H1 (cell line): ENCODE measurements around the gene ASAP3. TPM values are rescaled to one million over a fixed set of nuclear protein-coding genes. Genes with fewer than 3 reads are reported as not detected.

ENCODE experiments used
- CTCF ChIA-PET: fragments of 300-600 bp; sonication (Branson Sonifier 250); formaldehyde crosslinking; loops from one replicate; lab custom pipeline; 2021; ENCODE audit not compliant: partially characterized antibody; lab: Charles Lee
- POLR2A ChIA-PET: fragments of 300-600 bp; sonication (Branson Sonifier 250); formaldehyde crosslinking; loops from one replicate; lab custom pipeline; 2021; ENCODE audit warnings: inconsistent platforms; ENCODE audit not compliant: partially characterized antibody; lab: Charles Lee
- DNase-seq, 2 experiments: peaks; one replicate each; pipeline versions ENCODE4 v3.0.0 to v3.0.0-alpha.2; 2010 to 2022; ENCODE audit warnings: low spot score in 2 of 2, low read depth in 1 of 2, mixed read lengths in 1 of 2
- FAIRE-seq: peaks from 2 replicates; lab custom pipeline; 2011; peaks lifted over from hg19 to GRCh38; lab: Jason Lieb, UNC
- H2AFZ ChIP-seq: 2 replicates; pipeline ENCODE4 v1.8.1; 2012; ENCODE audit warnings: low read length, inconsistent platforms
- H2AK5ac ChIP-seq: 2 replicates; pipeline ENCODE4 v1.6.1; 2013; ENCODE audit warnings: low read depth, low read length
- H2BK120ac ChIP-seq: replicated peaks from 2 replicates; pipeline ENCODE3; 2013; ENCODE audit warnings: low read depth, low read length, inconsistent platforms
- H2BK12ac ChIP-seq: 2 replicates; pipeline ENCODE4 v1.6.1; 2013; ENCODE audit warnings: low read depth, low read length
- H2BK15ac ChIP-seq: 2 replicates; pipeline ENCODE4 v1.6.1; 2013; ENCODE audit warnings: low read length
- H2BK20ac ChIP-seq: 2 replicates; pipeline ENCODE4 v1.6.1; 2013; ENCODE audit warnings: low read length
- H2BK5ac ChIP-seq: 2 replicates; pipeline ENCODE4 v1.6.1; 2013; ENCODE audit warnings: low read depth, low read length
- H3K14ac ChIP-seq: 2 replicates; pipeline ENCODE4 v1.6.1; 2013; ENCODE audit warnings: inconsistent platforms; ENCODE audit not compliant: insufficient read length
- H3K18ac ChIP-seq: 2 replicates; pipeline ENCODE4 v1.6.1; 2013; ENCODE audit warnings: low read length; ENCODE audit errors: extremely low read depth
- H3K23ac ChIP-seq: 2 replicates; pipeline ENCODE4 v1.6.1; 2013; ENCODE audit warnings: inconsistent platforms; ENCODE audit not compliant: insufficient read length
- H3K23me2 ChIP-seq: 2 replicates; pipeline ENCODE4 v1.6.1; 2013; ENCODE audit warnings: low read depth, low read length
- H3K27ac ChIP-seq: 2 replicates; pipeline ENCODE4 v1.6.1; 2011; ENCODE audit warnings: low read depth, low read length, inconsistent platforms
- H3K27me3 ChIP-seq, 4 experiments: replicated peaks in 1 of 4; 1 replicate in 1 of 4; 2 replicates in 3 of 4; pipeline versions ENCODE4 v1.6.1 to v1.8.1; 2011 to 2013; ENCODE audit warnings: low read length in 3 of 4, mild to moderate bottlenecking in 3 of 4, inconsistent platforms in 2 of 4, mixed read lengths in 2 of 4, moderate library complexity in 1 of 4; ENCODE audit not compliant: control insufficient read depth in 3 of 4, insufficient read depth in 3 of 4; ENCODE audit errors: extremely low read depth in 1 of 4
- H3K36me3 ChIP-seq, 4 experiments: 2 replicates each; pipeline versions ENCODE4 v1.6.1 to v1.8.1; 2011 to 2013; ENCODE audit warnings: mild to moderate bottlenecking in 4 of 4, low read length in 3 of 4, moderate library complexity in 2 of 4, control low read depth in 1 of 4, inconsistent platforms in 1 of 4; ENCODE audit not compliant: insufficient read depth in 4 of 4, control insufficient read depth in 2 of 4
- H3K4ac ChIP-seq: replicated peaks from 2 replicates; pipeline ENCODE3; 2013; ENCODE audit warnings: low read length, low read depth, mixed read lengths, inconsistent platforms; ENCODE audit not compliant: insufficient read length
- H3K4me1 ChIP-seq, 4 experiments: replicated peaks in 1 of 4; 1 replicate in 1 of 4; 2 replicates in 3 of 4; pipeline versions ENCODE4 v1.6.1 to v1.8.1; 2011 to 2013; ENCODE audit warnings: low read length in 3 of 4, inconsistent platforms in 2 of 4, mixed read lengths in 1 of 4; ENCODE audit not compliant: insufficient read depth in 4 of 4, control insufficient read depth in 3 of 4
- H3K4me2 ChIP-seq, 2 experiments: 2 replicates each; pipeline versions ENCODE4 v1.6.1 to v1.8.1; 2011 to 2013; ENCODE audit warnings: low read depth in 2 of 2, low read length in 2 of 2, control low read depth in 1 of 2, inconsistent platforms in 1 of 2, mild to moderate bottlenecking in 1 of 2; ENCODE audit not compliant: insufficient read depth in 1 of 2
- H3K4me3 ChIP-seq, 4 experiments: fragments of 200-600, 300-600 bp in 1 of 4; sonication (generic), shearing (Covaris generic), sonication (Bioruptor Twin) in 1 of 4; 2 replicates each; pipeline versions ENCODE4 v1.5.1 to v1.8.1; 2011 to 2016; ENCODE audit warnings: low read length in 4 of 4, low read depth in 3 of 4, control low read depth in 2 of 4, inconsistent platforms in 2 of 4, mild to moderate bottlenecking in 2 of 4, mixed read lengths in 1 of 4, moderate library complexity in 1 of 4; ENCODE audit not compliant: insufficient read depth in 2 of 4; ENCODE audit errors: extremely low read depth in 1 of 4
- H3K56ac ChIP-seq: replicated peaks from 2 replicates; pipeline ENCODE3; 2013; ENCODE audit warnings: low read depth, mild to moderate bottlenecking, mixed read lengths, low read length, inconsistent platforms; ENCODE audit not compliant: insufficient read length
- H3K79me1 ChIP-seq: 2 replicates; pipeline ENCODE4 v1.6.1; 2013; ENCODE audit warnings: low read depth, low read length, control low read depth
- H3K79me2 ChIP-seq, 2 experiments: 2 replicates each; pipeline versions ENCODE4 v1.6.1 to v1.8.1; 2012 to 2013; ENCODE audit warnings: low read length in 2 of 2, mild to moderate bottlenecking in 2 of 2, inconsistent platforms in 1 of 2; ENCODE audit not compliant: insufficient read depth in 2 of 2, control insufficient read depth in 1 of 2
- H3K9ac ChIP-seq, 4 experiments: replicated peaks in 1 of 4; 1 replicate in 1 of 4; 2 replicates in 3 of 4; pipeline versions ENCODE4 v1.6.1 to v1.8.1; 2011 to 2013; ENCODE audit warnings: low read depth in 3 of 4, low read length in 3 of 4, control low read depth in 2 of 4, mild to moderate bottlenecking in 2 of 4, moderate library complexity in 2 of 4, inconsistent platforms in 1 of 4; ENCODE audit errors: extremely low read depth in 1 of 4
- H3K9me3 ChIP-seq, 2 experiments: 2 replicates each; pipeline versions ENCODE4 v1.6.1 to v1.8.1; 2012 to 2013; ENCODE audit warnings: mild to moderate bottlenecking in 2 of 2, moderate library complexity in 2 of 2, control low read depth in 1 of 2, inconsistent platforms in 1 of 2, low read depth in 1 of 2, low read length in 1 of 2, mixed read lengths in 1 of 2; ENCODE audit not compliant: insufficient read depth in 2 of 2
- H4K20me1 ChIP-seq, 2 experiments: replicated peaks in 1 of 2; 2 replicates each; pipeline versions ENCODE3 to v1.8.1; 2011 to 2013; ENCODE audit warnings: inconsistent platforms in 2 of 2, low read length in 2 of 2, mild to moderate bottlenecking in 1 of 2; ENCODE audit not compliant: insufficient read depth in 2 of 2, control insufficient read depth in 1 of 2
- H4K5ac ChIP-seq: 2 replicates; pipeline ENCODE4 v1.6.1; 2013; ENCODE audit warnings: low read length, low read depth, mixed read lengths, inconsistent platforms; ENCODE audit not compliant: insufficient read length
- H4K8ac ChIP-seq: 2 replicates; pipeline ENCODE4 v1.8.0; 2013; ENCODE audit warnings: mild to moderate bottlenecking, moderate library complexity, low read length, inconsistent platforms; ENCODE audit not compliant: insufficient read depth; ENCODE audit errors: extremely low read depth
- H4K91ac ChIP-seq: replicated peaks from 2 replicates; pipeline ENCODE3; 2013; ENCODE audit warnings: low read length, mixed read lengths, inconsistent platforms; ENCODE audit not compliant: insufficient read length
- GABPA ChIP-seq: IDR thresholded peaks from 2 replicates; pipeline ENCODE4 v1.6.1; 2011; ENCODE audit warnings: mild to moderate bottlenecking, low read length, moderate library complexity, borderline replicate concordance; ENCODE audit not compliant: insufficient read depth
- PHF8 ChIP-seq: fragments of 200-600 bp; sonication (generic); conservative IDR thresholded peaks from 2 replicates; pipeline ENCODE4 v1.7.1; 2012; ENCODE audit warnings: low read depth, mild to moderate bottlenecking, inconsistent platforms, low read length, moderate library complexity
- SIX5 ChIP-seq: IDR thresholded peaks from 2 replicates; pipeline ENCODE4 v1.6.1; 2011; ENCODE audit warnings: mild to moderate bottlenecking, low read depth, low read length
- WGBS, 2 experiments: shearing (Covaris generic) in 1 of 2; methylation state at CpG; one replicate each; pipeline versions ENCODE4 v1.1.6 to v1.1.7; 2013 to 2015; ENCODE audit warnings: low lambda C conversion rate in 2 of 2, mixed read lengths in 2 of 2, inconsistent platforms in 1 of 2, low coverage in 1 of 2, missing lambda C conversion rate in 1 of 2; ENCODE audit not compliant: insufficient replicate concordance in 2 of 2, insufficient coverage in 1 of 2, insufficient read length in 1 of 2; ENCODE audit errors: extremely low coverage in 1 of 2, missing lambda C conversion rate in 1 of 2; 5-methylcytosine and 5-hydroxymethylcytosine counted together
- polyA plus RNA-seq, 7 experiments: library from polyadenylated mRNA; depleted of rRNA in 3 of 7; stranded (reverse) in 5 of 7; unstranded in 2 of 7; fragments of >200 nt in 5 of 7; fragments of 200-250 nt in 2 of 7; gene quantifications; 1 replicate in 5 of 7; 2 replicates in 1 of 7; 4 replicates in 1 of 7; pipeline versions ENCODE4 v1.2.1 to v1.2.3, GENCODE V29; 2011 to 2013; ENCODE audit warnings: missing spikeins in 2 of 7, mixed read lengths in 2 of 7
- total RNA-seq: library from RNA; stranded (reverse); fragmentation: NEBNext Ultra II Directional; extraction: Animal tissue kit (Norgen Biotek cat#: 25700); gene quantifications from 2 replicates; pipeline ENCODE4 v1.2.1, GENCODE V29; 2021
- TF ChIP-seq, protein P1 (sequence below): IDR thresholded peaks from 2 replicates; pipeline ENCODE4 v1.6.1; 2012; ENCODE audit warnings: inconsistent platforms

Gene ASAP3
- total and polyA plus RNA-seq, 2 of the 8 experiments (the other 6 are each of a cell fraction or from before 2014, with no cell fraction given), result 53.1 to 58.0 TPM

GRCh38 chr1:23419180-23419579 is 64.8 kb downstream of the ASAP3 start:
- Histone ChIP-seq H2BK120ac (no peak overlapping the region), H3K18ac (no peak overlapping the region), H3K79me1 (0 out of 2 replicates have a peak, but pooled peaks cover 3% of the 10 kb centered on the region), H3K9me3 (no peaks in the 10 kb centered on the region; a peak in 1 of 4 replicates), H4K20me1 (peaks cover 8 to 22% of the 10 kb centered on the region in 2 experiments), H3K27me3 (peaks cover 75 to 95% (median 87%) of the 10 kb centered on the region in 4 experiments), H3K56ac (no peak overlapping the region), H4K91ac (no peak overlapping the region), H3K14ac (no peak overlapping the region), H3K79me2 (no peaks in the 10 kb centered on the region), H3K4me3 (no peak overlapping the region), H2BK15ac (no peak overlapping the region), H2AFZ (no peak overlapping the region), H2BK5ac (no peak overlapping the region), H3K23me2 (no peaks in the 10 kb centered on the region; the same call in 1 of the 2 replicates), H4K5ac (no peak overlapping the region), H3K4me2 (no peak overlapping the region), H3K4ac (no peak overlapping the region), H3K27ac (no peak overlapping the region), H3K9ac (no peak overlapping the region), H4K8ac (no peak overlapping the region), H3K36me3 (no peaks in the 10 kb centered on the region), H3K23ac (no peak overlapping the region), H2AK5ac (no peak overlapping the region), H3K4me1 (peaks cover 0 to 5% (median 2%) of the 10 kb centered on the region in 4 experiments; a peak in 3 of 7 replicates), H2BK20ac (no peak overlapping the region), H2BK12ac (no peak overlapping the region)
- WGBS, 2 experiments, result 28% methylated on average over 6 of the region's 6 CpGs; no CpG with 5 or more reads in 1 of the 2 experiments
- DNase-seq, result peak in 1 of 2 experiments; percentile 57
- no peak for FAIRE-seq
- CTCF ChIA-PET, result interaction anchor here (0.6 to 1.1 kb wide), 2 partner anchors 15 to 16 kb away, joined by 3 to 4 read pairs; no protein-coding TSS in a partner anchor
- POLR2A ChIA-PET, result interaction anchor here (1.7 kb wide), 1 partner anchor 10 kb away, joined by 5 read pairs; no protein-coding TSS in a partner anchor
- TF ChIP-seq, protein P1, sequence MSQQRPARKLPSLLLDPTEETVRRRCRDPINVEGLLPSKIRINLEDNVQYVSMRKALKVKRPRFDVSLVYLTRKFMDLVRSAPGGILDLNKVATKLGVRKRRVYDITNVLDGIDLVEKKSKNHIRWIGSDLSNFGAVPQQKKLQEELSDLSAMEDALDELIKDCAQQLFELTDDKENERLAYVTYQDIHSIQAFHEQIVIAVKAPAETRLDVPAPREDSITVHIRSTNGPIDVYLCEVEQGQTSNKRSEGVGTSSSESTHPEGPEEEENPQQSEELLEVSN, result no peak
- TF ChIP-seq SIX5 (no peak), PHF8 (no peak), GABPA (no peak)
